CD14-positive monocyte (primary cell): ENCODE measurements around the gene TSPAN18. TPM values are rescaled to one million over a fixed set of nuclear protein-coding genes. Genes with fewer than 3 reads are reported as not detected.

ENCODE experiments used
- DNase-seq, 3 donors: peaks; one replicate each; pipeline ENCODE4 v3.0.0-alpha.2; 2011 to 2022
- H2AFZ ChIP-seq: 2 replicates; pipeline ENCODE4 v1.6.0; 2012; ENCODE audit warnings: mild to moderate bottlenecking, low read depth, low read length, inconsistent platforms; ENCODE audit not compliant: insufficient read depth, poor library complexity, severe bottlenecking
- H3K27ac ChIP-seq, 2 donors: 1 replicate in 1 of 2; 2 replicates in 1 of 2; pipeline ENCODE4 v1.5.1; 2012 to 2013; ENCODE audit warnings: low read length in 2 of 2, control low read depth in 1 of 2, inconsistent platforms in 1 of 2, low read depth in 1 of 2, mild to moderate bottlenecking in 1 of 2
- H3K27me3 ChIP-seq, 2 donors: one replicate each; pipeline versions ENCODE4 v1.6.0 to v1.6.1; 2011 to 2013; ENCODE audit warnings: low read length in 2 of 2; ENCODE audit not compliant: control insufficient read depth in 2 of 2, insufficient read depth in 2 of 2
- H3K36me3 ChIP-seq, 2 donors: replicated peaks in 1 of 2; 1 replicate in 1 of 2; 2 replicates in 1 of 2; pipeline versions ENCODE4 v1.5.1 to v1.6.1; 2012 to 2013; ENCODE audit warnings: low read length in 2 of 2, control low read depth in 1 of 2, inconsistent platforms in 1 of 2, mild to moderate bottlenecking in 1 of 2; ENCODE audit not compliant: insufficient read depth in 2 of 2, control insufficient read depth in 1 of 2
- H3K4me1 ChIP-seq, 2 donors: 1 replicate in 1 of 2; 2 replicates in 1 of 2; pipeline versions ENCODE4 v1.5.1 to v1.6.1; 2012 to 2013; ENCODE audit warnings: low read length in 2 of 2, control low read depth in 1 of 2, inconsistent platforms in 1 of 2, mild to moderate bottlenecking in 1 of 2, moderate library complexity in 1 of 2; ENCODE audit not compliant: insufficient read depth in 2 of 2, control insufficient read depth in 1 of 2
- H3K4me2 ChIP-seq: replicated peaks from 2 replicates; pipeline ENCODE3; 2012; ENCODE audit warnings: low read length, moderate library complexity, mild to moderate bottlenecking; ENCODE audit not compliant: poor library complexity, severe bottlenecking; ENCODE audit errors: extremely low read depth
- H3K4me3 ChIP-seq, 3 experiments: fragments of 200-600 bp in 1 of 3; sonication (generic) in 1 of 3; replicated peaks in 1 of 3; 1 replicate in 2 of 3; 2 replicates in 1 of 3; pipeline ENCODE4 v1.5.1; 2011 to 2013; ENCODE audit warnings: low read length in 3 of 3, mild to moderate bottlenecking in 3 of 3, control low read depth in 2 of 3, low read depth in 2 of 3, inconsistent platforms in 1 of 3, moderate library complexity in 1 of 3
- H3K79me2 ChIP-seq: 2 replicates; pipeline ENCODE4 v1.6.0; 2012; ENCODE audit warnings: mild to moderate bottlenecking, control low read depth, inconsistent platforms, low read length, moderate library complexity; ENCODE audit not compliant: insufficient read depth
- H3K9ac ChIP-seq: 2 replicates; pipeline ENCODE4 v1.6.0; 2017; ENCODE audit warnings: low read length, mild to moderate bottlenecking; ENCODE audit not compliant: insufficient read depth, poor library complexity, severe bottlenecking
- H3K9me3 ChIP-seq, 2 donors: replicated peaks in 1 of 2; 1 replicate in 1 of 2; 2 replicates in 1 of 2; pipeline versions ENCODE4 v1.5.1 to v1.6.1; 2012 to 2013; ENCODE audit warnings: low read length in 2 of 2, control low read depth in 1 of 2; ENCODE audit not compliant: control insufficient read depth in 1 of 2, insufficient read depth in 1 of 2
- H4K20me1 ChIP-seq: 2 replicates; pipeline ENCODE4 v1.6.0; 2012; ENCODE audit warnings: mild to moderate bottlenecking, low read length, control low read depth, moderate library complexity; ENCODE audit not compliant: insufficient read depth
- H3K27ac Mint-ChIP-seq, 7 donors: one replicate each; pipeline ENCODE4 v1.8.0; 2020; ENCODE audit warnings: mild to moderate bottlenecking in 7 of 7, mixed read lengths in 7 of 7, moderate library complexity in 6 of 7, inconsistent platforms in 2 of 7
- H3K27me3 Mint-ChIP-seq, 3 donors: one replicate each; pipeline ENCODE4 v1.8.0; 2021 to 2022; ENCODE audit warnings: low read depth in 3 of 3, mild to moderate bottlenecking in 3 of 3, mixed read lengths in 3 of 3, moderate library complexity in 3 of 3, inconsistent platforms in 1 of 3
- H3K36me3 Mint-ChIP-seq, 2 donors: one replicate each; pipeline ENCODE4 v1.8.0; 2020; ENCODE audit warnings: mixed read lengths in 2 of 2, inconsistent platforms in 1 of 2, mild to moderate bottlenecking in 1 of 2
- H3K4me1 Mint-ChIP-seq: one replicate; pipeline ENCODE4 v1.8.0; 2020; ENCODE audit warnings: mild to moderate bottlenecking, mixed read lengths
- H3K4me3 Mint-ChIP-seq, 2 donors: one replicate each; pipeline ENCODE4 v1.8.0; 2020; ENCODE audit warnings: mild to moderate bottlenecking in 2 of 2, mixed read lengths in 2 of 2, moderate library complexity in 1 of 2
- H3K9me3 Mint-ChIP-seq, 7 donors: one replicate each; pipeline ENCODE4 v1.8.0; 2020 to 2022; ENCODE audit warnings: mixed read lengths in 7 of 7, mild to moderate bottlenecking in 6 of 7, moderate library complexity in 6 of 7, inconsistent platforms in 2 of 7
- WGBS: methylation state at CpG from one replicate; pipeline ENCODE4 v1.1.5; 2013; ENCODE audit warnings: missing lambda C conversion rate; ENCODE audit not compliant: insufficient coverage; 5-methylcytosine and 5-hydroxymethylcytosine counted together
- intact Hi-C, 2 donors: fragments of 100-400 bp; cut with micrococcal nuclease; formaldehyde crosslinking; loops; one replicate each; pipeline versions ENCODE4 v1.15.0 to v1.15.1; 2023
- polyA plus RNA-seq, 3 donors: library from polyadenylated mRNA; depleted of rRNA in 1 of 3; unstranded in 2 of 3; stranded (reverse) in 1 of 3; fragments of 300-500 nt in 2 of 3; fragments of >200 nt in 1 of 3; fragmentation: Illumina TruSeq in 2 of 3; gene quantifications; 1 replicate in 2 of 3; 2 replicates in 1 of 3; pipeline ENCODE4 v1.2.3, GENCODE V29; 2012 to 2021
- TF ChIP-seq, protein P1 (sequence below): fragments of 200-600 bp; IDR thresholded peaks from one replicate; pipeline ENCODE4 v1.8.0; 2022; ENCODE audit warnings: antibody characterized with exemption, mild to moderate bottlenecking

Gene TSPAN18
- polyA plus RNA-seq, 3 donors = not detected

DNA sequence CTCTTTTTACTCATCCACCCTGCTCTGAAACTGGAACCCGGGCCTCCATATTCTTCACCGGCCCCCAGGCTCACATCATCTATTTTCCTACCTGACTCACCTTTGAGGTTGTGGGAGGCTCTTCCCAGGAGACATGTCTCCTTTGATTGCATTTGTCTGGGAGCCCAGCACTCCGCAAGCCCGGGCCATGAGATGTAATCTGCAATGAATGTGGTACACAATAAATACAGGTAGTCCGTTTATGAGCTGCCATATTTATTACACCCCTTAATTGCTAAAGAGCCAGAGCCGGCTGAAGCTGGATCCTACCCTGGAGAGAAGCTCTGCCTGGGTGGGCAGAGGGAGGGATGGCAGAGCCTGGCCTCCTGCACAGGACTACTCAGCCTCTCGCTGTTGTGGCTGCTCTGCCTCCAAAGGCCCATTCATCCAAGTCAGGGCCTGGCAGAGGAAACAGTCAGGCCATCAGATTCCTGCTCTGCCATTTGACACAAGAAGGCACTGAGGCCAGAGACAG is 174.4 kb downstream of the TSPAN18 start:
- Mint-ChIP-seq H3K9me3 (peaks cover 0 to 5% (median 2%) of the 10 kb centered on the region in 7 donors), H3K27ac (peak overlapping the region in 1 of 7 donors; percentile 2), H3K4me3 (no peak overlapping the region), H3K4me1 (no peaks in the 10 kb centered on the region), H3K27me3 (peaks cover 8 to 14% (median 10%) of the 10 kb centered on the region in 3 donors), H3K36me3 (no peaks in the 10 kb centered on the region)
- Histone ChIP-seq H3K79me2 (no peaks in the 10 kb centered on the region), H4K20me1 (no peaks in the 10 kb centered on the region), H3K4me3 (no peak overlapping the region), H3K9me3 (no peaks in the 10 kb centered on the region), H3K27me3 (no peaks in the 10 kb centered on the region), H3K4me1 (no peaks in the 10 kb centered on the region), H3K27ac (no peak overlapping the region), H3K4me2 (no peak overlapping the region), H2AFZ (no peak overlapping the region), H3K36me3 (no peaks in the 10 kb centered on the region), H3K9ac (no peak overlapping the region)
- WGBS = 94% methylated on average over 1 of the region's 7 CpGs
- intact Hi-C loops = no loop called here
- DNase-seq = no peak
- TF ChIP-seq, protein P1, sequence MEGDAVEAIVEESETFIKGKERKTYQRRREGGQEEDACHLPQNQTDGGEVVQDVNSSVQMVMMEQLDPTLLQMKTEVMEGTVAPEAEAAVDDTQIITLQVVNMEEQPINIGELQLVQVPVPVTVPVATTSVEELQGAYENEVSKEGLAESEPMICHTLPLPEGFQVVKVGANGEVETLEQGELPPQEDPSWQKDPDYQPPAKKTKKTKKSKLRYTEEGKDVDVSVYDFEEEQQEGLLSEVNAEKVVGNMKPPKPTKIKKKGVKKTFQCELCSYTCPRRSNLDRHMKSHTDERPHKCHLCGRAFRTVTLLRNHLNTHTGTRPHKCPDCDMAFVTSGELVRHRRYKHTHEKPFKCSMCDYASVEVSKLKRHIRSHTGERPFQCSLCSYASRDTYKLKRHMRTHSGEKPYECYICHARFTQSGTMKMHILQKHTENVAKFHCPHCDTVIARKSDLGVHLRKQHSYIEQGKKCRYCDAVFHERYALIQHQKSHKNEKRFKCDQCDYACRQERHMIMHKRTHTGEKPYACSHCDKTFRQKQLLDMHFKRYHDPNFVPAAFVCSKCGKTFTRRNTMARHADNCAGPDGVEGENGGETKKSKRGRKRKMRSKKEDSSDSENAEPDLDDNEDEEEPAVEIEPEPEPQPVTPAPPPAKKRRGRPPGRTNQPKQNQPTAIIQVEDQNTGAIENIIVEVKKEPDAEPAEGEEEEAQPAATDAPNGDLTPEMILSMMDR = no peak

- Histone ChIP-seq H3K4me2 (no peak overlapping the region), H4K20me1 (no peaks in the 10 kb centered on the region), H3K4me3 (no peak overlapping the region), H3K9me3 (no peaks in the 10 kb centered on the region), H3K36me3 (no peaks in the 10 kb centered on the region), H3K79me2 (no peaks in the 10 kb centered on the region), H3K4me1 (no peaks in the 10 kb centered on the region), H2AFZ (no peak overlapping the region), H3K9ac (no peak overlapping the region), H3K27me3 (no peaks in the 10 kb centered on the region), H3K27ac (no peak overlapping the region)
- DNase-seq = no peak
- H3K4me3 Mint-ChIP-seq = no peak overlapping the region
- intact Hi-C loops = no loop called here
- no peaks in the 10 kb centered on the region for H3K4me1 Mint-ChIP-seq
- 98% methylated on average over 3 of the region's 5 CpGs for WGBS
- peaks cover 8 to 16% (median 10%) of the 10 kb centered on the region in 3 donors for H3K27me3 Mint-ChIP-seq
- no peaks in the 10 kb centered on the region for H3K36me3 Mint-ChIP-seq
- TF ChIP-seq, protein P1 = no peak
- no peak overlapping the region for H3K27ac Mint-ChIP-seq
- H3K9me3 Mint-ChIP-seq = peaks cover 0 to 5% (median 2%) of the 10 kb centered on the region in 7 donors
Measured at GRCh38 chr11:44901786-44902185, 175.0 kb downstream of the TSPAN18 start.
